Liver (tissue), 9 donors: ENCODE measurements around the gene KPNA4. TPM values are rescaled to one million over a fixed set of nuclear protein-coding genes. Genes with fewer than 3 reads are reported as not detected.

Experiments used
- DNase-seq: peaks from one replicate; pipeline ENCODE4 v3.0.0-alpha.2; 2017; ENCODE audit warnings: low spot score
- H3K27ac ChIP-seq, 2 donors: one replicate each; pipeline ENCODE4 v1.7.0; 2013; ENCODE audit warnings: inconsistent platforms in 2 of 2, low read length in 2 of 2, control low read depth in 1 of 2, low read depth in 1 of 2, mild to moderate bottlenecking in 1 of 2
- H3K27me3 ChIP-seq, 4 donors: one replicate each; pipeline versions ENCODE4 v1.6.1 to v1.7.0; 2013; ENCODE audit warnings: low read length in 3 of 4, inconsistent platforms in 1 of 4, mild to moderate bottlenecking in 1 of 4, moderate library complexity in 1 of 4; ENCODE audit not compliant: control insufficient read depth in 4 of 4, insufficient read depth in 4 of 4
- H3K36me3 ChIP-seq, 4 donors: one replicate each; pipeline versions ENCODE4 v1.6.1 to v1.7.0; 2013; ENCODE audit warnings: low read length in 3 of 4, mild to moderate bottlenecking in 3 of 4, low read depth in 1 of 4, moderate library complexity in 1 of 4; ENCODE audit not compliant: control insufficient read depth in 4 of 4, insufficient read depth in 3 of 4
- H3K4me1 ChIP-seq, 4 donors: one replicate each; pipeline versions ENCODE4 v1.6.1 to v1.7.0; 2013; ENCODE audit warnings: low read length in 3 of 4, mild to moderate bottlenecking in 3 of 4, moderate library complexity in 1 of 4; ENCODE audit not compliant: control insufficient read depth in 4 of 4, insufficient read depth in 4 of 4
- H3K4me3 ChIP-seq, 3 donors: one replicate each; pipeline versions ENCODE4 v1.6.1 to v1.7.0; 2013; ENCODE audit warnings: low read length in 3 of 3, control low read depth in 1 of 3, low read depth in 1 of 3, mild to moderate bottlenecking in 1 of 3
- H3K9ac ChIP-seq, 2 donors: one replicate each; pipeline ENCODE4 v1.7.0; 2013; ENCODE audit warnings: low read length in 2 of 2, mild to moderate bottlenecking in 2 of 2, moderate library complexity in 2 of 2, control low read depth in 1 of 2, low read depth in 1 of 2
- H3K9me3 ChIP-seq, 4 donors: one replicate each; pipeline versions ENCODE4 v1.6.1 to v1.7.0; 2013; ENCODE audit warnings: low read length in 3 of 4; ENCODE audit not compliant: control insufficient read depth in 4 of 4
- CTCF ChIP-seq: fragments of 150-350 bp; IDR thresholded peaks from 2 replicates; pipeline ENCODE4 v1.5.1; 2017; ENCODE audit warnings: improper control_type of control experiment, low read depth, low read length; ENCODE audit not compliant: missing input control
- EGR1 ChIP-seq, 2 donors: IDR thresholded peaks; 2 replicates each; pipeline ENCODE4 v1.6.1; 2016 to 2018; ENCODE audit warnings: antibody characterized with exemption in 2 of 2, low read depth in 2 of 2
- FOXA2 ChIP-seq: IDR thresholded peaks from 2 replicates; pipeline ENCODE4 v1.6.1; 2016; ENCODE audit warnings: antibody characterized with exemption
- HNF4A ChIP-seq, 2 donors: conservative IDR thresholded peaks; 2 replicates each; pipeline ENCODE4 v1.6.1; 2016; ENCODE audit warnings: antibody characterized with exemption in 2 of 2, mild to moderate bottlenecking in 2 of 2
- HNF4G ChIP-seq: IDR thresholded peaks from 2 replicates; pipeline ENCODE4 v1.6.1; 2016; ENCODE audit warnings: antibody characterized with exemption
- JUND ChIP-seq, 2 donors: IDR thresholded peaks; 2 replicates each; pipeline ENCODE4 v1.6.1; 2016; ENCODE audit warnings: antibody characterized with exemption in 2 of 2
- MAX ChIP-seq: IDR thresholded peaks from 2 replicates; pipeline ENCODE4 v1.6.1; 2016; ENCODE audit warnings: antibody characterized with exemption
- NR2F2 ChIP-seq: IDR thresholded peaks from 2 replicates; pipeline ENCODE4 v1.6.1; 2016; ENCODE audit warnings: antibody characterized with exemption
- RAD21 ChIP-seq, 2 donors: IDR thresholded peaks; 2 replicates each; pipeline ENCODE4 v1.6.1; 2016; ENCODE audit warnings: antibody characterized with exemption in 2 of 2, mild to moderate bottlenecking in 2 of 2
- REST ChIP-seq: IDR thresholded peaks from 2 replicates; pipeline ENCODE4 v1.6.1; 2016; ENCODE audit warnings: antibody characterized with exemption, mild to moderate bottlenecking
- RXRA ChIP-seq, 2 donors: IDR thresholded peaks; 2 replicates each; pipeline ENCODE4 v1.6.1; 2017 to 2018; ENCODE audit warnings: antibody characterized with exemption in 2 of 2, mild to moderate bottlenecking in 1 of 2
- SP1 ChIP-seq: IDR thresholded peaks from 2 replicates; pipeline ENCODE4 v1.6.1; 2018; ENCODE audit warnings: antibody characterized with exemption, mild to moderate bottlenecking
- TAF1 ChIP-seq: conservative IDR thresholded peaks from 2 replicates; pipeline ENCODE4 v1.6.1; 2016; ENCODE audit warnings: antibody characterized with exemption, mild to moderate bottlenecking
- WGBS: extraction: QIAGEN DNeasy Blood & Tissue Kit; methylation state at CpG from one replicate; pipeline ENCODE4 v1.1.7; 2013; 5-methylcytosine and 5-hydroxymethylcytosine counted together
- polyA plus RNA-seq, 2 donors: library from polyadenylated mRNA; stranded (reverse) in 1 of 2; unstranded in 1 of 2; fragments of 200-250 nt in 1 of 2; fragments of >200 nt in 1 of 2; fragmentation: Nextera tagmentation in 1 of 2; extraction: Ambion mirVana in 1 of 2; gene quantifications; one replicate each; pipeline versions ENCODE4 v1.2.1 to v1.2.3, GENCODE V29; 2013 to 2015
- total RNA-seq, 2 donors: library from RNA; depleted of rRNA; stranded (reverse); fragments of >200 nt; gene quantifications; one replicate each; pipeline ENCODE4 v1.2.3, GENCODE V29; 2014
- TF ChIP-seq, protein P1 (sequence below): IDR thresholded peaks from 2 replicates; pipeline ENCODE4 v1.6.1; 2016; ENCODE audit warnings: antibody characterized with exemption
- TF ChIP-seq, protein P2 (sequence below): IDR thresholded peaks from 2 replicates; pipeline ENCODE4 v1.6.1; 2016; ENCODE audit warnings: antibody characterized with exemption
- donor health status: healthy.
- donor health status: healthy.
- donor health status: healthy.
- donor health status: healthy.
- donor health status: healthy.

The KPNA4 gene
- total and polyA plus RNA-seq, 4 donors = 6.1 to 14.1 (median 10.3) TPM

- Histone ChIP-seq H3K9me3 (peaks cover 0 to 3% (median 1%) of the 10 kb centered on the region in 4 donors), H3K27me3 (no peaks in the 10 kb centered on the region), H3K4me1 (no peaks in the 10 kb centered on the region), H3K36me3 (no peaks in the 10 kb centered on the region), H3K4me3 (no peak overlapping the region), H3K27ac (no peak overlapping the region), H3K9ac (no peak overlapping the region)
- no peak for DNase-seq
- 82% methylated on average over 2 of the region's 2 CpGs for WGBS
- TF ChIP-seq RAD21 (IDR thresholded peaks at IDR 0.05) (no peak), NR2F2 (no peak), REST (no peak), FOXA2 (no peak), TAF1 (no peak), EGR1 (IDR thresholded peaks at IDR 0.05; ENCODE audit: low read depth in 2 of 2) (no peak), JUND (IDR thresholded peaks at IDR 0.05) (no peak)
- TF ChIP-seq, protein P1, sequence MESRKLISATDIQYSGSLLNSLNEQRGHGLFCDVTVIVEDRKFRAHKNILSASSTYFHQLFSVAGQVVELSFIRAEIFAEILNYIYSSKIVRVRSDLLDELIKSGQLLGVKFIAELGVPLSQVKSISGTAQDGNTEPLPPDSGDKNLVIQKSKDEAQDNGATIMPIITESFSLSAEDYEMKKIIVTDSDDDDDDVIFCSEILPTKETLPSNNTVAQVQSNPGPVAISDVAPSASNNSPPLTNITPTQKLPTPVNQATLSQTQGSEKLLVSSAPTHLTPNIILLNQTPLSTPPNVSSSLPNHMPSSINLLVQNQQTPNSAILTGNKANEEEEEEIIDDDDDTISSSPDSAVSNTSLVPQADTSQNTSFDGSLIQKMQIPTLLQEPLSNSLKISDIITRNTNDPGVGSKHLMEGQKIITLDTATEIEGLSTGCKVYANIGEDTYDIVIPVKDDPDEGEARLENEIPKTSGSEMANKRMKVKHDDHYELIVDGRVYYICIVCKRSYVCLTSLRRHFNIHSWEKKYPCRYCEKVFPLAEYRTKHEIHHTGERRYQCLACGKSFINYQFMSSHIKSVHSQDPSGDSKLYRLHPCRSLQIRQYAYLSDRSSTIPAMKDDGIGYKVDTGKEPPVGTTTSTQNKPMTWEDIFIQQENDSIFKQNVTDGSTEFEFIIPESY = no peak
- TF ChIP-seq, protein P2, sequence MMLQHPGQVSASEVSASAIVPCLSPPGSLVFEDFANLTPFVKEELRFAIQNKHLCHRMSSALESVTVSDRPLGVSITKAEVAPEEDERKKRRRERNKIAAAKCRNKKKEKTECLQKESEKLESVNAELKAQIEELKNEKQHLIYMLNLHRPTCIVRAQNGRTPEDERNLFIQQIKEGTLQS = no peak
Observed at GRCh38 chr3:160472344-160472743, 93.0 kb downstream of the KPNA4 start.

- TF ChIP-seq SP1 (no peak), NR2F2 (no peak), HNF4A (conservative IDR thresholded peaks at IDR 0.05) (no peak), TAF1 (no peak), FOXA2 (no peak), MAX (no peak)
- Histone ChIP-seq H3K27ac (no peak overlapping the region), H3K9me3 (peaks cover 0 to 3% (median 1%) of the 10 kb centered on the region in 4 donors), H3K4me1 (no peaks in the 10 kb centered on the region), H3K27me3 (no peaks in the 10 kb centered on the region), H3K9ac (no peak overlapping the region), H3K36me3 (no peaks in the 10 kb centered on the region), H3K4me3 (no peak overlapping the region)
- WGBS = 88% methylated on average over 2 of the region's 2 CpGs
- no peak for DNase-seq
Observed at GRCh38 chr3:160471892-160472291, 93.5 kb downstream of the KPNA4 start.

- no peaks in the 10 kb centered on the region for H3K27me3 ChIP-seq
- H3K36me3 ChIP-seq = no peaks in the 10 kb centered on the region
- H3K4me1 ChIP-seq = no peaks in the 10 kb centered on the region
- no peak for DNase-seq
- H3K9me3 ChIP-seq = peaks cover 0 to 3% (median 1%) of the 10 kb centered on the region in 4 donors
- H3K4me3 ChIP-seq = no peak overlapping the region
- WGBS = 92% methylated on average over 5 of the region's 5 CpGs
- no peak overlapping the region for H3K27ac ChIP-seq
- no peak overlapping the region for H3K9ac ChIP-seq
- TF ChIP-seq RAD21 (IDR thresholded peaks at IDR 0.05) (no peak), HNF4A (conservative IDR thresholded peaks at IDR 0.05) (no peak), CTCF (no peak), EGR1 (IDR thresholded peaks at IDR 0.05; ENCODE audit: low read depth in 2 of 2) (no peak), RXRA (IDR thresholded peaks at IDR 0.05) (no peak), SP1 (no peak), TAF1 (no peak), HNF4G (no peak)
- TF ChIP-seq, protein P2 = no peak
- TF ChIP-seq, protein P1 = no peak
Observed at GRCh38 chr3:160470181-160470580, 95.2 kb downstream of the KPNA4 start.
